NCI-H1092 (cell line): ENCODE measurements around the gene SEMA5B.

Experiments used
- DNase-seq: peaks from one replicate; lab custom pipeline; 2025; lab: John Stamatoyannopoulos, UW

SEMA5B gene

DNA sequence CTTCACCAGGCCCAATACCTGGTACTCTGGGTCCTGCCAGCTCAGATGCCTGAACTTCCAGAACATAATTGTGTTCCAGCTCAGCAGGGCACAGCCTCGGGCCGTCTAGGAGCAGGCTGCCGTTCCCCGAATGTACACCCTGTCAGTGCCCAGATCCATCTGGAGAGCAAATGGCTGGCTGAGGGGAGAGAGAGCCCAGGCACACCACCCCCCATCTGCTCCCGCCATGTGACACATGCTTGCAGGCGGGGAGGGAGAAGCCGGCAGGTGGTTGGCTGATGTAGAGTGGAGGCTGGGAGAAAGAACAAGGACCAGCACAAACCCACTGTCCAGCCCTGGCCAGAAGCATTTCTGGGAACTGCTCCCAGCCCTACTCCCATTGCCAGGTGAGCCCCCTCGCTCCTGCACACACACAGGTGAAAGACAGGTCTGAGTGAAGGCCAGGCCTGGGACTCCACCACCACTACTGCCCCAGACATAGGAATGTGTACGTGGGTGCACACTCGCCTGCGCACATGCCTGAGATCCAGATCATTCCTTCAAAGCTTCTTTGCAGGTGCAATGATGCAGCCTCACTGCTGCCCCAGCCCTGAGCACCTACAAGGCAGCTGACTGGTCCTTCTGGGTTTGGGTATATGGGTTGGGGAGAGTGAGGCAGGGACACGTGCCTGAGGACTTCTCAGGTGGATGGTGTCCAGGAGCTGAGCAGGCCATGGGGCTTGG is 53.5 kb downstream of the SEMA5B start:
- no peak for DNase-seq

DNA sequence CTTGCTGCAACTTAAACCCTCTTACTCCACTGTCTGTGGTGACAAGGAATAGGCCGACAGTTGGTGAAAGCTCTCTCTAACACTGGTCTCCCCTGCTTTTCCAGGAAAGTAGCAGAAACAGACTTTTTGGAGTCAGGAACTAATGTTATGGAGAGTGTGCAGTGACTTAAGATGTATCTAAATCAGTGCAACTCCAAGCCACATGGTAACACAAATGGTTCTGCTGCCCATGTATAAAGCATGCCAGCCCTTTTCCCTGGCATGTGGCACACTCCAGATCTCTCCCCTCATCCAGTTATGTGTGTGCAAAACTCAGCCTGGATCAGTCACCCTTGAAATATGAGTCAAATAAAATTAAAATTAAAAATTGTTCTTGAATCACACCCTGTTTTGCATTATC is 55.4 kb downstream of the SEMA5B start:
- DNase-seq: no peak

DNA sequence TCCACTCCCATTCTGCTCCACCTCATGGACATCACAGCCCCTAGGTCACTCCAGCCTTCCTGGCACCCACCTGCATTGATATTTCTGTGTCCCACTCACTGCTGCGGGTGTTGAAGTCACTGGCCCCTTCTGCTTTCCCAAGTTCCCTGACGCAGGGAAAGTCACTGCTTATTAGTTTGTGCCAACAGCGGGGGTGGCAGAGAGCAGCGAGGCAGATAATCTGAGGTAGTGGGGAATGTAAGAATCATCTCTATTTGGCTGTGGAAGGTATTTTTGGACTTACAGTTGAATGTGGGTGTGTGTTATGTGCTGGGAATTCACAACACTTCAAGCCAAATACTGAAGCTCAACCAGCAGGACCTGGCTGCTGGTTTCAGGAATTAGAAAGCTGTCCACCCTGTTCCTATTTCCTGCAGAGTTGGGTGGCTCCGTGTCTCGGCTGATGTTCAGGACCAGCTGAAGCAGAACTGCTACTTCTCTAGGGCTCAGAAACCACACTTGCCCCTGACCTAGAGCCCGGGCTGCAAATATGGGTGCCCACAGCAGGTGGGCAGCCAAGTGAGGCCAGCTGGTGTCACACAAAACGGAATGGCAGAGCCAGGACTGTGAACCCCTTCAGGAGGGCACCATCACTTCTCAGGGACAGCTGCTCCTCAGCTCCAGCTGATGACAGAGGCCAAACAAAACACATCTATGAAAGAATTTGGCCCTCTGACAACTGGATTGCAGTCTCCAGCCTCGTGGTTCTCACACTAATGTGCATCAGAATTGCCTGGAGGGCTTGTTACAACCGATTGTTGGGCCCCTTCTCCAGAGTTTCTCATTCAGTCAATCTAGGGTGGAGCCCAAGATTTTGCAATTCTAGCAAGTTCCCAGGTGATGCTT is 57.7 kb downstream of the SEMA5B start:
- DNase-seq: peak; percentile 57

DNA sequence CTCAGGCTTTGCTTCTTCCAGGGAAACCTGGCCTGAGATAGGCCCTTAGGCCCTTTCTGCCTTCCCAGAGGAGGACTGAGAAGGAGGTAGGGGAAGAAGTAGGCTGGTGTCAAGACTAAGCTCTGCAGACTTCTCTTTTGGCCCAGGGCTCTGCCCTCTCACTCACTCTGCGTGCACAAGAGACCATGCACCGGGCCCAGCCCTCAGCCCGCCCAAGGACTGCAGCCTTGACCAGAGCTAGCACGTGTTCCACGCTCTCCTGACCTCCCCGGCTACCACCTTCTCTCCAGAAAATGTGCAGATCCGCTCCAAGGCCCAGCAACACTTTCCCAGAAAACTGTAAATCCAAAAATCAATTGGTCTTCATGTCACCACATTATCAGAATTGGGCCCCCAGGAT is 59.8 kb downstream of the SEMA5B start:
- DNase-seq: no peak

DNA sequence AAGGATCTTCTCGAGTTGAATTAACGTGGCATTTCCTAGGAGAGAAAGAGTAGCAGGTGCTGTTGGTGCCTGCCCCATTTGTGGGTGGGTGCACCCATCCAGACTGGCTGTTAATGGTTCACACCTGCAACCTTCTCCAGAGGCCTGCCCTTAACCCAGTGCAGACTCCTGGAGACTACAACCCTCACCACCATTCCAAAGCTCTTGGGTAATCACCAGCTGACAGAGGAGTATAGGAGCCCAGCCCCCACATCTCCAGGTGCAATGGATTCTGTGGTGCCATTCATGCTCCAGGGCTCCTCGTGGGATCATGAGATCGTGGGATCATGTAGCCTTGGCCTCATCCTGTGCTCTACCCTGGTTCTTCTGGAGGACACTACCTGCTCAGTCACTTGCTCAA is 60.2 kb downstream of the SEMA5B start:
- no peak for DNase-seq

DNA sequence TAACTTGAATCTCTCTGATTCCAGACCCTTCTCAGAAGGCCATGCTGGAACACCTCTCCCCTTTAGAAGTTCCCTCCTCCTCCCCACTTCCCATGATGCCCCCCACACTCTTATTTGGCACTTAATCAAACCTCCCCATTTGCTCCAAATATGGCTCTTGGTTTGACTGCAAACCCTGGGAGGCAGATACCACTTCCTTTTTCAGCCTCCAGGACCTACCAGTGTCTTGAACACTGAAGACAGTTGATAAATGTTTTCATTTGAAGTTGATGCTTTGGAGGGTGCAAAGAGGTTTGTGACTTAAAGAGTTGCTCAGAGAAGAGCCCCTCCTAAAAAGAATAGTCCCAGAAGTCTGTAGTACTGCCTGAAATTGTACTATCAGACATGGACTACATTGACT is 61.5 kb downstream of the SEMA5B start:
- DNase-seq: no peak

DNA sequence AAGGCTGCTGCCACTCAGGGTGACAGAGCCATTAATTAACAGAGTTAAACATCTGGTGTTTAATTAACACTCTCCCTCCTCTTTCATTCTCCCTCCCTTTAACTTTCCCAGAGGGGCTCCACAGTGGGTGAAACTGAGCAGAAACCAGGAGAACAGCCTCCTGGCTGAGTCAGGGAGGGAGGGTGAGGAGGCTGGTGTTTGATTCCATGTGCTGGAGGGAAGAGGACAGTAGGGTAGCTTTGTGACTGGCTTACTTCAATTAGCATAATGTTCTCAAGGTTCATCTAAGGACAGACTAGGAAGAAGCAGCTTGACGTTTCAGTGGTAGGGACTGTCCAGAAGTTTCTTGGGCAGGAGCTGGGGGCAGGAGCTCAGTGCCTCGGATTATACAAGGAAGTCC is 62.8 kb downstream of the SEMA5B start:
- DNase-seq: no peak

DNA sequence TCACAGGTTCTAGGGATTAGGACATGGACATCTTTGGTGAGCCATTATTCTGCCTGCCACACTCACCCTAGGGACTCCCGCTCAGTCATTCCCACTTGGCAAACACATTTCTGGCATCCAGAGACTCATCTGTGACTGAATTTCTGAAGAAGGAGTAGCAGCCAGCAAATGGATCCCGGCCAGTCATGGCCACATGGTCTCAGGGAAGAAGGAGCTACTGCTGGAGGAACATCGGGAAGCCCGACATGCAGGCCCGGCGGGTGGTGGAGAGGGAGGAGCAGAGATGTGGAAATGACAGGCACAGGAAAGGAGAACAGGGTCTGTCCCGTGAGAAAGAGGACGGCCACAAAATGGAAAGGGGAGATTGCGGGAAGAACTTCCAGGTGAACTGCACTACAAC is 65.4 kb downstream of the SEMA5B start:
- DNase-seq: no peak

DNA sequence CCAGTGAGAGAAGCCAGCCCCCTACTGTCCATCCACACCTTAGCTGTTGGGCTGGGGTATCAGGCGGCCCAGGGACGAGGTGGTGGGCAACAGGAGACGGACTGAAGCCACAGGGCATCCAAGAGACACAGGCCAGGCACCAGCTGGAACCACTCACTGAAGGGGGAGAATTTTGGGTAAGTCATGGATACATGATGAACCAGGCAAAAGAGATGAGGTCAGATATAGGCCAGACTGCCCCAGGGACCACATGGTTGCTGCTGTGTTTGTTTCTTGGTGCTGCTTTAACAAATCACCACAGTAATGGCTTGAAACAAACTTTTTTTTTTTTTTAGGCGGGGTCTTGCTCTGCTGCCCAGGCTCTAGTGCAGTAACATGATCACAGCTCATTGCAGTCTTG is 66.4 kb downstream of the SEMA5B start:
- no peak for DNase-seq

DNA sequence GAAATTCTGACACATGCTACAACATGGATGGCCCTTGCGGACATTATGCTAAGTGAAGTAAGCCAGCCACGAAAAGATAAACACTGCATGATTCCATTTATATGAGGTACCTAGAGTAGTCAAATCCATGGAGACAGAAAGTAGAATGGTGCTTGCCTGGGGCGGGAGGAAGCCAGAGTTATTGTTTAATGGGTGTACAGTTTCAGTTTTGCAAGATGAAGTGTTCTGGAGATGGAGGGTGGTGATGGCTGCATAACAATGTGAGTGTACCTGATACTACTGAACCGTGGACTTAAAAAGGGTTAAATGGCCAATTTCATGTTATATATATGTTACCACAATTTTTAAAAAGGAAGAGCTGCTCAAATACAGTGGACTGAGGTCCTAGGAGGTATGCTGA is 66.9 kb downstream of the SEMA5B start:
- DNase-seq: no peak

DNA sequence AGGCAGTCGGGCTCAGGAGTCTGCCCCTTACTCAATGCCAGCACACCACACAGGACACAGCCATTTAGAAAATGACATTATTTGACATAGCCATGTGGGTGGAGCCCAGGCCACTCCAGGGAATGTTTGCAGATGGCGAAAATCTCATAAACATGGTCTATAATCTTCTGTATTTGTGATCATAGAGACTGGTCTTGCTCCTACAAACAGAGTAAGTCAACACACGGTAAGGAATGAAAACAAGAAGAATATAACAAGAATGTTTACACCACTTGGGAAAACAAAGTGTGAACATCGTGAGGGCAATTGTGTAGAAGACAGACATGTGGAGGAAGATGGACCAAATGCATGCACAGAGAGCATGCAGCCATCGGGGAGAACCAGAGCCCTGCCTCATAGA is 68.2 kb downstream of the SEMA5B start:
- no peak for DNase-seq

DNA sequence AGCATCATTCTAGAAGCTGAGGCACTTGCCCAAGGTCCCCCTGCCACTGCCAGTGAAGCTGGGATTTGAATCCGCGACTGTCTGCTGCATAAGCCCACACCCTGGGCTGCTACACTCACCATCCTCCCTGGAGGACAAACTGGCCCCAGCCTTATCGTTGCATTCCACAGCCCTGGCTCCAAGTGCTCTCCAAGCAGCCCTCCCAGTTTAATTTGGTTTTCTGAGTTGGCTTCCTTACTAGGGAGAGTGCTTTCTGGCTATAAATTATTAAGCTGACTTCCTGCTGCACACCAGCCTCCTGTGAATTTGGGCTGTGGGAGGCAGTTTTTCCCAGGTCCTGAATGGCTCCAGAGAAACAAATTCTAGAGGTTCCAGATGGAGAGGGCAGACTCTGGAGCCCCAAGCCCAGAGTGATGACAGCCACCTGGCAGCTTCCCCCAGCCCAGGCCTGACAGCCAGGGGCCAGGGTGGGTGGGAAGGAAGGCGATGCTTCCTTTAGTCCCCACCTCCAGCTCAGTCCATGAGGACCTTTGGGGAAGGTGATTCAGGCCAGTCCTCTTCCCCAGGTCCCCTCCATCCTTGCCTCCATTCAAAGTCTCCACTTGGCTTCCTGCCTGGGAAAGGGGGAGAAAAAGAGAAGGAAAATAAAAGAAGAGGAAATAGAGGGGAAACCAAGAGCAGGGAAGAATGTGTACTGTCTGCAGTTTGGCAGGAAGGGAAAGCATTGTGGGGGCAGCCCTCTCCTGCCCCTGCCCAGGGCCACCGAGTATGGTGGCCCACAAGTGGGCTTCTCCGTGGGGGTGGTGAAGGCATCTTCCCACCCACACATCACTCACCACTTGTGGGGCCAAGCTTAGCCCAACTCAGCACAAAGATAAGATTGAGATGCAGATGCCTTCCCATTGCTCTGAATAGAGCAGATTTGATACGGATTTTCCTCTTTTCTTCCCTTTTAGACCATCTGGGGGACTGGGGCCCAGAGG is 69.6 kb downstream of the SEMA5B start:
- DNase-seq: no peak

DNA sequence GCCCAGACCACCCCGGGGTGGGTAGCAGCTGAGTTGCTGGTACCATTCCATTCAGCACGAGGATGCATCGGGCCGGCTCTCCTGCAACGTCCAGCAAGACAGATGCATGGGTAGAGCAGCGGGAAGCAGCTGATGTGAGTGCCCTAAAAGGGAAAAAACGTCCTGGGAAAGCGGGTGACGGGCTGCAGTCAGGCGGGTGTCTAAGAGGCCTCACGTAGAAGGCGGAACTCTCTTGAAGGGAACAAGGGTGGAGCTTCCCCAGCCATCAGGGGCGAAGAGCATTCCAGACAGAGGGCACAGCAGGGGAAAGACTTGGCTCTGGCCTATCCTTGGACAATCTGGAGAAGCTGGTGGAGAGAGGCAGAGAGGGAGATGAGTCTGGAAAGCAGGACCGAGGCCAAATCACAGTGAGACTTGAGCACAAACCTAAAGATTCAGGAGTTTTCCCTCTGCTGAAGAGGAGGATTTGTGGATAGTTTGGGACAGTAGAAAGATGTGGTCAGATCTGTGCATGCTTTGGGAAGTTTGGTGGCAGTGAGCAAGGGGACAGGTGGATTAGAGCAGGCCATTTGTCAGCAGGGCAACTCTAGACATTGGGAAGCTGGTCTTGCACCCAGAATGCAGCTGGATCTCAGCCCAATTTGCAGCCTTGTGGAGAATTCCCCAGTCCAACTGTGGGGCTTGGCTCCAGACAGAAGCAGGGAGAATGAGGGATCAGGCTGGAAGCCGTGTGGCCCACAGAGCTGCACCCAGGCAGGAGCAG is 70.7 kb downstream of the SEMA5B start:
- DNase-seq: no peak

DNA sequence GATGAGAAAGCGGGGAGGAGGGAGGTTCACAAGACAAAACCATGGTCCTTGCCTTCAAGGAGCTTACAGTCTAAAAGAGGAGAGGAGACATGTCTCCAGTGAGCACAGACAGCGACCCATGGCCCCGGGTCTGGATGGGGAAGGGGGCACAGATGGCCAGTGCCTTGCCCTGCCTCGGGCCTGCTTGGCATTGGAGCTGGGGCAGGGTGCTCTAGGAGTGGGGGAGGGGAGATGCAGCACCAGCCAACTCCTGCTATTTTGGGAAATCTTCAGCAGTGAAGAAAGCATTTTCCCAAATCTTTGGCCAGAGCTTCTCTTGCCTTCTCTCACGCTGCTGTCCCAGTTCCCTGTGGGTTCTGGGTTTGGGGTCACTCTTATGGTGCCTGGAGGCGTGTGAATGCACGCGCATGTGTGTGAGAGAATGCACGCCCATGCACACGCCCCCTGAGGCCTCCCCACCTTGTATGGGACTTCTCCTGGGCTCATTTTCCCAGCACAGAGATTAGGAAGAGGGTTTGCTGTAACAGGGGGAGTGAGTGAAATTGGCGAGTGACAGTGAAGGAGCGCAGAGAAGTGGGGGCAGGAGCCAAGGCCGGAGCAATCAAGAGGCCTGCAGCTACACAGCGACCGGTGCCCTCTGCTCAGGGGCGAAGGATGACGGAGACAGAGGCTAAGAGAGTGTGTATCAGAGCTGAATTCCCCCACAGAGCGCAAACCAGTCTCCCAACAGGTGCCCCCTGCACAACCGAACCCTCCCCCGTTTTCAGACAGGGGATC is 71.5 kb downstream of the SEMA5B start:
- DNase-seq: no peak

DNA sequence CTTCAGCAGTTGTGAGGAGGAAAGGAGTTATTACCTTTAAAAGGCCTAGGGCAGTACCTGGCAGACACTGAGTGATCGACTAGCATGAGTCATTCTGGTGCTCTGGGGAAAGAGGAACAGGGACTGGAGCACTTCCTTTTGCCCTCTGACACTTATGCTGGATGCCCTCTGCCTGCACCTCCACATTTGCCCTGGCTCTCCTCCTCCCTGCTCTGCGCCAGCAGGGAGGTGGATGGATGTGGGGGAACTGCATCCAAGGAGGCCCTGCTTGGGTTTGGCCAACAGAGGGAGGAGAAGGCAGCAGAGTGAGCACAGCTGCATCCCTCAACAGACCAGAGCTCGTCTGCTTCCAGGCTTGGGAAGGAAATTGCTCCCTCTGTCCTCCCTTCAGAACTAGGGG is 75.0 kb downstream of the SEMA5B start:
- DNase-seq: no peak

DNA sequence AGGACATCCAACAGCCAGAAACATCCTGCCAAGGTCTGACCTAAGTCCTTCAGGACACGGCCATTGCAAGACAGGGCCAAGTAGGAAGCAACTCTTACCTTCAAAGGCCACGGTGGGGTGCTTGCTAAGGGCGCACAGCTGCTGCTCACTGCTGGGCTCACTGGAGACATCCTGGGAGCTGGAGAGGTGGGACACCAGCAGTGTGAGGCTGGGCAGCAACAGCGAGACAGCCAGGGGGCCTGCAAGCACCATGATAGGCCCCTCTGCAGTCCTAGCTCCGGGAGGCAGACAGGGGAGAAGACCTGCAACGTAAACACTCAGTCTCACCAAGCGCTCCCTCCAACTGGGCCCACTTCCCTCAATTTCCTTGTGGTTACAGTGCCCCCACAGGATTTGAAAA is 79.2 kb downstream of the SEMA5B start:
- peak; percentile 44 for DNase-seq

DNA sequence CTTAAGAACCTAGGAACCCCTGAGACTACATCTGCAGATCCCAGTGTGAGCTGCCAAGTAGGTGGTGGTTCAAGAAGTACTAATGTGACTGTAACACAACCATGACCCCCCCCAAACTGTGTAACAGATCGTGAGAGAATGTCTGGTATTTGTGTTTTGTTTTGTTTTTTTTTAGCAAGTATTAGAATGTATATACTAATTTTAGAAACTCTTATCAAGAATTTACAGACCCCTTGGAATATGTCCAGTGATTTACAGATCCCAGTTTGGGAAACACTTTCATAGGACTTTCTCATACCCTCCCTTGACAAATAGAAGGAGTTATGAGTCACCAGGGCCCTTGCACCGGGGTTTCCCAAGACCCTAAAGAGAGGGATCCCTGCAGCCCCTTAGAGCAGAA is 79.8 kb downstream of the SEMA5B start:
- DNase-seq: no peak

DNA sequence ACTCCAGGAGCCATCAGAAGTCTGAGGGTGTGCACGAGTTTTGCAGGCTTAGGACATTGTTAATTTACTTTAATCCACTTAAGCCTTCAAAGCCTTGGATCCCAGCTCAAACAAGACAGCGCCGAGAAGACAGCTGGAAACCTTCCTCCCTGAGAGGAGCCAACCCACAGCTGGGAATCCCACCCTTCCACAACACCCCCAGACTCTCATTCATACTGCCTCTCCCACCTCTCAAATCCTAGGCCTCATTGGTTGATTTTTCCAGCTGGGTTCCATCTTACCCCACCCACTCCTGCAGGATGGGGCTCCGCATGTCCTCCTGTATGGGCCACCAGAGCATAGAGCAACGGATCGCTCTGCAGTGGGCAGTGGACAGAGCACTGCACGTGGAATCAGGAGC is 80.4 kb downstream of the SEMA5B start:
- DNase-seq: no peak

DNA sequence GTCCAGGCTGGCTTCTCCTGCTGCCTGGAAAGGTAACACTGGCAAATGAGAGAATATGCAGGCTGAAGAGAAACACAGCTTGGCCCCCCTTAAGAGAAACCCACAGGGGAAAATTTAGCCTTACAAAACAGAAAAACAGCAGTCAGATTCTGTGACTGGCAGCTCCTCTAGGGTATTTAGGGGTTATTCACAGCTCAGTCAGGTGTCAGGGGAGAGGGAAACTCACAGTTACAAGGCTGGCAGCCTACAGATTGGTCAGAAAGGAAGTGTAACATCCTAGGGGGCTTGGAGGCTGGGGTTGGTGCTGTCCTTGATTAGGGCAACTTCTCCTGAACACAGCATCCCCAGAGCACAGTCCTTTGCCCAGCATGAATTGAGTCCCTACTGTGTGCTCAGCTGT is 81.4 kb downstream of the SEMA5B start:
- DNase-seq: no peak

DNA sequence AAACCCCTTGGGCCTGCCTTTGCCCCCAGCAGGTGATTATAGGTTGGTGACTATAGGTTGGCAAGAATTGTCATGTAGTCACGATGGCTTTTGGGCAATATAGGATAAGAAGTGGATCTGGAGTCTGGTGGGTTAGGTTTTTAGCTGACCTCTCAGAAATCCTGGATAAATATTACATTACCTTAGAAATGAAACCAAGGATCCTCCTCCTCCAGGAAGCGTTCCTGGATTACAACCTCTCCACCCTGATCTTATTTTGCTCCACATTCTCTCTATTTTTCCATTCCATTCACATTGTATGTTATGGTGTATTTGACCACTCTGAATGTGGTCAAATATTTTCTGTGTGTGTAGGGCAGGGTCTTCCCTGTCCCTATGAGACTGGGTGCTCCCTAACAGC is 82.3 kb downstream of the SEMA5B start:
- DNase-seq: no peak

DNA sequence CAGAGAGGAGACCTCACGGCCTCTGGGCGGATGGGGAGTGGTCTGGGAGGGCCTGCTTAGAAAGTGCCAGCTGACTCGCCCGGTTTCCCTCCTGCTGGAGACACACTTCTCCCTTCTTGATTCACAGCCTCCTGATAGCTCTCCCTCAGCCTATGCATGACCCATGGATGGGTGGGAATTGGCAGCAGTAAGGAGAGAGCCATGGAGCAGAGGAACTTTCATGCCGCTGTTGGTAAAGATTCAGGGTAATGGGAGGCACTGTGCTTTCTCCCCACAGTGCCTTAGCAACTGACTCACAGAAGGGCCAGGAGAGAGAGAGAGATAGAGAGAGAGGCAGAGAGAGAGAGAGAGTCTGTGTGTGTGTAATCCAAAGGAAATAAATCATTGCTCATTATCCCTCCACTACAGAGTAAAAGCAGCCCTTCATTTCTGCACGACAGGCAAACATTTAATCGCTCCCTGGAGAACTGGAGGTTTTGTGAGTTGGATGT is 82.8 kb downstream of the SEMA5B start:
- DNase-seq: no peak
